Measurements from ENCODE around the gene HIPK3.

DNA sequence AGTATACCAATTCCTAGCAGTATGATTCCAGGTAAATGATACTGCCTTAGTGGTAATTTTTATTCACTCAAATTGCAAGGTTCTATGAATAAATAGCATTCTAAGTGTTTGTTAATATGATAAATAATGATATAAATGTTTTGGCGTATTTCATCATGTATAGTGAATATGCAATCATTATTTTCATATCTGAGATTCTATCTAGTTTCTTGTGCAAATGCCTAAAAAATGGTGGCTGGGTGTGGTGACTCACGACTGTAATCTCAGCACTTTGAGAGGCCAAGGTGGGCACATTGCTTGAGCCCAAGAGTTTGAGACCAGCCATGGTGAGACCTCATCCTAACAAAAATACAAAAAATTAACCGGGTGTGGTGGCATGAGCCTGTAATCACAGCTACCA lies 13.9 kb downstream of the HIPK3 start:
- no peak for TF ChIP-seq POLR2AphosphoS5 (IDR thresholded peaks at IDR 0.05; ENCODE audit: low read depth, low read length)
- TF ChIP-seq POLR2A (IDR thresholded peaks at IDR 0.05; ENCODE audit: low read depth, low read length) = no peak
- no peak for TF ChIP-seq SPI1 (IDR thresholded peaks at IDR 0.05; ENCODE audit: low read depth, low read length)
- TF ChIP-seq POU2F2 (IDR thresholded peaks at IDR 0.05; ENCODE audit: low read depth, low read length) = no peak

All from GM12891 (cell line).